CD14-positive monocyte (primary cell): Measurements from ENCODE around the gene ZNF324. TPM values are rescaled to one million over a fixed set of nuclear protein-coding genes. Genes with fewer than 3 reads are reported as not detected.

Experiments used
- DNase-seq, 3 donors: peaks; one replicate each; pipeline ENCODE4 v3.0.0-alpha.2; 2011 to 2022
- H2AFZ ChIP-seq: 2 replicates; pipeline ENCODE4 v1.6.0; 2012; ENCODE audit warnings: mild to moderate bottlenecking, low read depth, low read length, inconsistent platforms; ENCODE audit not compliant: insufficient read depth, poor library complexity, severe bottlenecking
- H3K27ac ChIP-seq, 2 donors: 1 replicate in 1 of 2; 2 replicates in 1 of 2; pipeline ENCODE4 v1.5.1; 2012 to 2013; ENCODE audit warnings: low read length in 2 of 2, control low read depth in 1 of 2, inconsistent platforms in 1 of 2, low read depth in 1 of 2, mild to moderate bottlenecking in 1 of 2
- H3K27me3 ChIP-seq, 2 donors: one replicate each; pipeline versions ENCODE4 v1.6.0 to v1.6.1; 2011 to 2013; ENCODE audit warnings: low read length in 2 of 2; ENCODE audit not compliant: control insufficient read depth in 2 of 2, insufficient read depth in 2 of 2
- H3K36me3 ChIP-seq, 2 donors: replicated peaks in 1 of 2; 1 replicate in 1 of 2; 2 replicates in 1 of 2; pipeline versions ENCODE4 v1.5.1 to v1.6.1; 2012 to 2013; ENCODE audit warnings: low read length in 2 of 2, control low read depth in 1 of 2, inconsistent platforms in 1 of 2, mild to moderate bottlenecking in 1 of 2; ENCODE audit not compliant: insufficient read depth in 2 of 2, control insufficient read depth in 1 of 2
- H3K4me1 ChIP-seq, 2 donors: 1 replicate in 1 of 2; 2 replicates in 1 of 2; pipeline versions ENCODE4 v1.5.1 to v1.6.1; 2012 to 2013; ENCODE audit warnings: low read length in 2 of 2, control low read depth in 1 of 2, inconsistent platforms in 1 of 2, mild to moderate bottlenecking in 1 of 2, moderate library complexity in 1 of 2; ENCODE audit not compliant: insufficient read depth in 2 of 2, control insufficient read depth in 1 of 2
- H3K4me2 ChIP-seq: replicated peaks from 2 replicates; pipeline ENCODE3; 2012; ENCODE audit warnings: low read length, moderate library complexity, mild to moderate bottlenecking; ENCODE audit not compliant: poor library complexity, severe bottlenecking; ENCODE audit errors: extremely low read depth
- H3K4me3 ChIP-seq, 3 experiments: fragments of 200-600 bp in 1 of 3; sonication (generic) in 1 of 3; replicated peaks in 1 of 3; 1 replicate in 2 of 3; 2 replicates in 1 of 3; pipeline ENCODE4 v1.5.1; 2011 to 2013; ENCODE audit warnings: low read length in 3 of 3, mild to moderate bottlenecking in 3 of 3, control low read depth in 2 of 3, low read depth in 2 of 3, inconsistent platforms in 1 of 3, moderate library complexity in 1 of 3
- H3K79me2 ChIP-seq: 2 replicates; pipeline ENCODE4 v1.6.0; 2012; ENCODE audit warnings: mild to moderate bottlenecking, control low read depth, inconsistent platforms, low read length, moderate library complexity; ENCODE audit not compliant: insufficient read depth
- H3K9ac ChIP-seq: 2 replicates; pipeline ENCODE4 v1.6.0; 2017; ENCODE audit warnings: low read length, mild to moderate bottlenecking; ENCODE audit not compliant: insufficient read depth, poor library complexity, severe bottlenecking
- H3K9me3 ChIP-seq, 2 donors: replicated peaks in 1 of 2; 1 replicate in 1 of 2; 2 replicates in 1 of 2; pipeline versions ENCODE4 v1.5.1 to v1.6.1; 2012 to 2013; ENCODE audit warnings: low read length in 2 of 2, control low read depth in 1 of 2; ENCODE audit not compliant: control insufficient read depth in 1 of 2, insufficient read depth in 1 of 2
- H4K20me1 ChIP-seq: 2 replicates; pipeline ENCODE4 v1.6.0; 2012; ENCODE audit warnings: mild to moderate bottlenecking, low read length, control low read depth, moderate library complexity; ENCODE audit not compliant: insufficient read depth
- H3K27ac Mint-ChIP-seq, 7 donors: one replicate each; pipeline ENCODE4 v1.8.0; 2020; ENCODE audit warnings: mild to moderate bottlenecking in 7 of 7, mixed read lengths in 7 of 7, moderate library complexity in 6 of 7, inconsistent platforms in 2 of 7
- H3K27me3 Mint-ChIP-seq, 3 donors: one replicate each; pipeline ENCODE4 v1.8.0; 2021 to 2022; ENCODE audit warnings: low read depth in 3 of 3, mild to moderate bottlenecking in 3 of 3, mixed read lengths in 3 of 3, moderate library complexity in 3 of 3, inconsistent platforms in 1 of 3
- H3K36me3 Mint-ChIP-seq, 2 donors: one replicate each; pipeline ENCODE4 v1.8.0; 2020; ENCODE audit warnings: mixed read lengths in 2 of 2, inconsistent platforms in 1 of 2, mild to moderate bottlenecking in 1 of 2
- H3K4me1 Mint-ChIP-seq: one replicate; pipeline ENCODE4 v1.8.0; 2020; ENCODE audit warnings: mild to moderate bottlenecking, mixed read lengths
- H3K4me3 Mint-ChIP-seq, 2 donors: one replicate each; pipeline ENCODE4 v1.8.0; 2020; ENCODE audit warnings: mild to moderate bottlenecking in 2 of 2, mixed read lengths in 2 of 2, moderate library complexity in 1 of 2
- H3K9me3 Mint-ChIP-seq, 7 donors: one replicate each; pipeline ENCODE4 v1.8.0; 2020 to 2022; ENCODE audit warnings: mixed read lengths in 7 of 7, mild to moderate bottlenecking in 6 of 7, moderate library complexity in 6 of 7, inconsistent platforms in 2 of 7
- WGBS: methylation state at CpG from one replicate; pipeline ENCODE4 v1.1.5; 2013; ENCODE audit warnings: missing lambda C conversion rate; ENCODE audit not compliant: insufficient coverage; 5-methylcytosine and 5-hydroxymethylcytosine counted together
- intact Hi-C, 2 donors: fragments of 100-400 bp; cut with micrococcal nuclease; formaldehyde crosslinking; loops; one replicate each; pipeline versions ENCODE4 v1.15.0 to v1.15.1; 2023
- polyA plus RNA-seq, 3 donors: library from polyadenylated mRNA; depleted of rRNA in 1 of 3; unstranded in 2 of 3; stranded (reverse) in 1 of 3; fragments of 300-500 nt in 2 of 3; fragments of >200 nt in 1 of 3; fragmentation: Illumina TruSeq in 2 of 3; gene quantifications; 1 replicate in 2 of 3; 2 replicates in 1 of 3; pipeline ENCODE4 v1.2.3, GENCODE V29; 2012 to 2021
- small RNA-seq: library from RNA; depleted of rRNA; stranded (forward); fragments of <200 nt; gene quantifications from one replicate; pipeline ENCODE3, GENCODE V24; 2012; ENCODE audit warnings: low read depth; ENCODE audit not compliant: insufficient read length
- TF ChIP-seq, protein P1 (sequence below): fragments of 200-600 bp; IDR thresholded peaks from one replicate; pipeline ENCODE4 v1.8.0; 2022; ENCODE audit warnings: antibody characterized with exemption, mild to moderate bottlenecking

The ZNF324 gene
- polyA plus RNA-seq, 3 donors = 4.1 to 5.7 (median 5.3) TPM

DNA sequence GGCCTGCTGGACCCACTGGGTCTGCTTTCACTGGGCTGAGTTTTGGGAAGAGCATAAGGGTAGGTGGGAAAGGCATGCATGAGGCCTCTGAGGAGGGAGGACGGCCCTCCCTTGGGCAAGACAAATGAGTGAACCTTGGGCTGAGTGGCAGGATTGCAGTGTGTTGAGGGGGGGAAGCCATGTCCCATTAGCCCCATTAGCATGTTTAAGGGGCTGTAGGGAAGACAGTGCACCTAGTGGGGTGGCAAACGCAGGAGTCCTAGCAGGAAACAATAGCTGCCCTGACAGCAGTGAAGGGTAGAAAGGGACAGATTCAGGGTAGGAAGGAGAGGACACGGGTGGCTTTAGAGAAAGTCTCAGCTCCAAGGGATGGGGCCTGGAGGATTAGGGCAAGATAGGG lies 55.8 kb downstream of the ZNF324 start:
- Histone ChIP-seq H3K27me3 (no peaks in the 10 kb centered on the region), H2AFZ (no peak overlapping the region)

More for the DNA sequence above, 55.8 kb downstream of the ZNF324 start:
- H3K9ac ChIP-seq = no peak overlapping the region
- intact Hi-C loops = no loop called here
- Mint-ChIP-seq H3K27me3 (peaks cover 0 to 2% (median 2%) of the 10 kb centered on the region in 3 donors), H3K4me3 (no peak overlapping the region), H3K36me3 (peaks cover 0 to under 1% of the 10 kb centered on the region in 2 donors), H3K4me1 (peaks cover 26% of the 10 kb centered on the region), H3K9me3 (peaks cover 0 to 3% (median 0%) of the 10 kb centered on the region in 7 donors), H3K27ac (peak overlapping the region in 1 of 7 donors; percentile 0)
- H3K4me2 ChIP-seq = no peak overlapping the region
- peaks cover 9% of the 10 kb centered on the region for H4K20me1 ChIP-seq
- H3K9me3 ChIP-seq = no peaks in the 10 kb centered on the region
- peaks cover 14% of the 10 kb centered on the region for H3K79me2 ChIP-seq
- H3K27ac ChIP-seq = no peak overlapping the region
- no peak overlapping the region for H3K4me3 ChIP-seq
- 96% methylated on average over 2 of the region's 3 CpGs for WGBS
- TF ChIP-seq, protein P1, sequence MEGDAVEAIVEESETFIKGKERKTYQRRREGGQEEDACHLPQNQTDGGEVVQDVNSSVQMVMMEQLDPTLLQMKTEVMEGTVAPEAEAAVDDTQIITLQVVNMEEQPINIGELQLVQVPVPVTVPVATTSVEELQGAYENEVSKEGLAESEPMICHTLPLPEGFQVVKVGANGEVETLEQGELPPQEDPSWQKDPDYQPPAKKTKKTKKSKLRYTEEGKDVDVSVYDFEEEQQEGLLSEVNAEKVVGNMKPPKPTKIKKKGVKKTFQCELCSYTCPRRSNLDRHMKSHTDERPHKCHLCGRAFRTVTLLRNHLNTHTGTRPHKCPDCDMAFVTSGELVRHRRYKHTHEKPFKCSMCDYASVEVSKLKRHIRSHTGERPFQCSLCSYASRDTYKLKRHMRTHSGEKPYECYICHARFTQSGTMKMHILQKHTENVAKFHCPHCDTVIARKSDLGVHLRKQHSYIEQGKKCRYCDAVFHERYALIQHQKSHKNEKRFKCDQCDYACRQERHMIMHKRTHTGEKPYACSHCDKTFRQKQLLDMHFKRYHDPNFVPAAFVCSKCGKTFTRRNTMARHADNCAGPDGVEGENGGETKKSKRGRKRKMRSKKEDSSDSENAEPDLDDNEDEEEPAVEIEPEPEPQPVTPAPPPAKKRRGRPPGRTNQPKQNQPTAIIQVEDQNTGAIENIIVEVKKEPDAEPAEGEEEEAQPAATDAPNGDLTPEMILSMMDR = no peak
- peaks cover 27 to 28% of the 10 kb centered on the region in 2 donors for H3K4me1 ChIP-seq
- no peak for DNase-seq
- H3K36me3 ChIP-seq = no peaks in the 10 kb centered on the region

Small RNAs within 50 kb of the gene (small RNA-seq; reads per million reads assigned to genes)
- not detected for gene RN7SL693P
- not detected for gene RNU6-1337P

Other genes with a start within 250 kb of the ZNF324 start
- gene ZNF544, start 238.2 kb upstream of the ZNF324 start, polyA plus RNA-seq = 1 to 10 TPM; 1.5 to 7.9 (median 2.2) TPM
- 1 to 10 TPM in 1 of 3 donors, under 1 TPM in 2; 0.05 to 2.4 (median 0.25) TPM for gene ZNF8, start 188.1 kb upstream of the ZNF324 start, polyA plus RNA-seq
- 10 to 100 TPM; 34.6 to 61.5 (median 38.8) TPM for gene ERVK3-1, start 161.7 kb upstream of the ZNF324 start, polyA plus RNA-seq
- 1 to 10 TPM in 1 of 3 donors, under 1 TPM in 2; 0.58 to 1.2 (median 0.99) TPM for gene ZSCAN22, start 140.1 kb upstream of the ZNF324 start, polyA plus RNA-seq
- 10 to 100 TPM; 30.2 to 54.5 (median 35.3) TPM for gene A1BG, start 113.6 kb upstream of the ZNF324 start, polyA plus RNA-seq
- under 1 TPM; 0.28 to 0.60 (median 0.41) TPM for gene ZNF497, start 104.3 kb upstream of the ZNF324 start, polyA plus RNA-seq
- gene ZNF837, start 86.0 kb upstream of the ZNF324 start, polyA plus RNA-seq = under 1 TPM; 0.13 to 0.72 (median 0.33) TPM
- gene RPS5, start 79.8 kb upstream of the ZNF324 start, polyA plus RNA-seq = 1,000 to 10,000 TPM in 1 of 3 donors, 100 to 1,000 TPM in 2; 485 to 1,381 (median 580) TPM
- not detected for gene RNF225, start 71.4 kb upstream of the ZNF324 start, polyA plus RNA-seq
- gene ZNF584, start 58.4 kb upstream of the ZNF324 start, polyA plus RNA-seq = 1 to 10 TPM; 1.2 to 3.1 (median 1.7) TPM
- under 1 TPM; 0.40 to 0.92 (median 0.75) TPM for gene ZNF132, start 26.9 kb upstream of the ZNF324 start, polyA plus RNA-seq
- 1 to 10 TPM in 1 of 3 donors, under 1 TPM in 2; 0.46 to 3.1 (median 0.82) TPM for gene ZNF324B, start 15.5 kb upstream of the ZNF324 start, polyA plus RNA-seq
- 1 to 10 TPM; 2.0 to 6.2 (median 2.2) TPM for gene ZNF446, start 9.3 kb downstream of the ZNF324 start, polyA plus RNA-seq
- 1 to 10 TPM; 1.5 to 2.9 (median 2.8) TPM for gene SLC27A5, start 44.9 kb downstream of the ZNF324 start, polyA plus RNA-seq
- gene ZBTB45, start 52.7 kb downstream of the ZNF324 start, polyA plus RNA-seq = 1 to 10 TPM; 2.2 to 5.3 (median 2.6) TPM
- 100 to 1,000 TPM in 1 of 3 donors, 10 to 100 TPM in 2; 16.2 to 234 (median 35.0) TPM for gene TRIM28, start 77.0 kb downstream of the ZNF324 start, polyA plus RNA-seq
- gene CHMP2A, start 88.0 kb downstream of the ZNF324 start, polyA plus RNA-seq = 100 to 1,000 TPM; 228 to 323 (median 290) TPM
- 10 to 100 TPM in 2 of 3 donors, 1 to 10 TPM in 1; 7.8 to 84.6 (median 14.3) TPM for gene UBE2M, start 91.5 kb downstream of the ZNF324 start, polyA plus RNA-seq
- gene MZF1, start 106.3 kb downstream of the ZNF324 start, polyA plus RNA-seq = 10 to 100 TPM in 1 of 3 donors, 1 to 10 TPM in 2; 1.6 to 55.6 (median 1.7) TPM